Fibroblast of upper back skin (primary cell): ENCODE results near the gene GALNT15.
A peak's percentile ranks its signal among the peaks of the same experiment; 100 is the strongest.

Source experiments
- DNase-seq: peaks from one replicate; pipeline ENCODE4 v3.0.0-alpha.2; 2013

GALNT15 gene

GRCh38 chr3:16187213-16187790, 12.8 kb downstream of the GALNT15 start:
- no peak for DNase-seq

- no peak for DNase-seq
Measured at GRCh38 chr3:16188071-16188470, 13.6 kb downstream of the GALNT15 start.

GRCh38 chr3:16189201-16189600, 14.7 kb downstream of the GALNT15 start:
- no peak for DNase-seq

- DNase-seq, result no peak
Measured at GRCh38 chr3:16190704-16191103, 16.2 kb downstream of the GALNT15 start.

- DNase-seq, result no peak
Measured at GRCh38 chr3:16191591-16191990, 17.1 kb downstream of the GALNT15 start.

- no peak for DNase-seq
Measured at GRCh38 chr3:16192176-16192811, 17.8 kb downstream of the GALNT15 start.

- DNase-seq, result no peak
Measured at GRCh38 chr3:16198427-16198826, 23.9 kb downstream of the GALNT15 start.

GRCh38 chr3:16199769-16200168, 25.3 kb downstream of the GALNT15 start:
- no peak for DNase-seq

GRCh38 chr3:16200411-16200810, 25.9 kb downstream of the GALNT15 start:
- DNase-seq, result peak; percentile 32

- peak; percentile 62 for DNase-seq
Measured at GRCh38 chr3:16203031-16203430, 28.6 kb downstream of the GALNT15 start.

- no peak for DNase-seq
Measured at GRCh38 chr3:16203671-16204629, 29.5 kb downstream of the GALNT15 start.

GRCh38 chr3:16204751-16205150, 30.3 kb downstream of the GALNT15 start:
- DNase-seq, result no peak

GRCh38 chr3:16205156-16205870, 30.8 kb downstream of the GALNT15 start:
- DNase-seq, result peak; percentile 86

GRCh38 chr3:16207031-16207430, 32.6 kb downstream of the GALNT15 start:
- no peak for DNase-seq

GRCh38 chr3:16211176-16211904, 36.9 kb downstream of the GALNT15 start:
- no peak for DNase-seq

GRCh38 chr3:16214366-16214765, 39.9 kb downstream of the GALNT15 start:
- DNase-seq, result no peak

- no peak for DNase-seq
Measured at GRCh38 chr3:16216373-16216935, 42.0 kb downstream of the GALNT15 start.

GRCh38 chr3:16219777-16220176, 45.3 kb downstream of the GALNT15 start:
- DNase-seq, result no peak

GRCh38 chr3:16221990-16222389, 47.5 kb downstream of the GALNT15 start:
- DNase-seq, result no peak

- DNase-seq, result no peak
Measured at GRCh38 chr3:16222547-16222946, 48.1 kb downstream of the GALNT15 start.

GRCh38 chr3:16224325-16224724, 49.8 kb downstream of the GALNT15 start:
- DNase-seq, result no peak

- no peak for DNase-seq
Measured at GRCh38 chr3:16227566-16227965, 53.1 kb downstream of the GALNT15 start.
